Body of pancreas (tissue), 4 donors: ENCODE measurements around the gene N4BP2L1. TPM values are rescaled to one million over a fixed set of nuclear protein-coding genes. Genes with fewer than 3 reads are reported as not detected.

Source experiments
- ATAC-seq: fragments of 150-250 bp; one replicate; pipeline ENCODE4 v1.9.1; 2016
- DNase-seq, 4 donors: peaks; one replicate each; pipeline ENCODE4 v3.0.0-alpha.2; 2019
- H3K27ac ChIP-seq, 4 donors: fragments of 200-600 bp; sonication (generic); 1 replicate in 3 of 4; 2 replicates in 1 of 4; pipeline versions ENCODE4 v1.5.1 to v1.6.1; 2016 to 2019; ENCODE audit warnings: mild to moderate bottlenecking in 1 of 4, mixed read lengths in 1 of 4, moderate library complexity in 1 of 4
- H3K27me3 ChIP-seq, 2 donors: fragments of 200-600 bp; sonication (generic); one replicate each; pipeline ENCODE4 v1.6.0; 2016; ENCODE audit warnings: mild to moderate bottlenecking in 1 of 2
- H3K36me3 ChIP-seq, 2 donors: fragments of 200-600 bp; sonication (generic); replicated peaks in 1 of 2; 2 replicates each; pipeline ENCODE4 v1.5.1; 2016; ENCODE audit warnings: low read depth in 2 of 2; ENCODE audit not compliant: insufficient read depth in 1 of 2
- H3K4me1 ChIP-seq: fragments of 200-600 bp; sonication (generic); one replicate; pipeline ENCODE4 v1.6.0; 2016
- H3K4me3 ChIP-seq, 2 donors: fragments of 200-600 bp; sonication (generic); 1 replicate in 1 of 2; 2 replicates in 1 of 2; pipeline ENCODE4 v1.5.1; 2016 to 2019
- H3K9me3 ChIP-seq, 3 donors: fragments of 200-600 bp; sonication (generic); 1 replicate in 2 of 3; 2 replicates in 1 of 3; pipeline ENCODE4 v1.5.1; 2016
- CTCF ChIP-seq, 7 experiments: fragments of 450-650 bp in 4 of 7; fragments of 200-600 bp in 3 of 7; sonication (generic) in 3 of 7; IDR thresholded peaks; one replicate each; pipeline ENCODE4 v1.5.1; 2016 to 2019; ENCODE audit warnings: antibody characterized with exemption in 7 of 7
- POLR2A ChIP-seq, 3 donors: fragments of 450-650 bp; IDR thresholded peaks; one replicate each; pipeline ENCODE4 v1.6.1; 2016; ENCODE audit warnings: antibody characterized with exemption in 3 of 3, mild to moderate bottlenecking in 2 of 3
- WGBS, 2 donors: methylation state at CpG; one replicate each; pipeline ENCODE4 v1.1.5; 2017; 5-methylcytosine and 5-hydroxymethylcytosine counted together
- intact Hi-C: fragments of 100-400 bp; cut with DNase I; formaldehyde crosslinking; loops from one replicate; pipeline ENCODE4 v1.15.1; 2023
- total RNA-seq, 2 donors: library from RNA; depleted of rRNA; stranded (reverse); fragments of >200 nt; gene quantifications; one replicate each; pipeline ENCODE4 v1.1.0, GENCODE V29; 2016

The N4BP2L1 gene
- 10 to 100 TPM; 18.5 to 20.5 TPM for total RNA-seq

DNA sequence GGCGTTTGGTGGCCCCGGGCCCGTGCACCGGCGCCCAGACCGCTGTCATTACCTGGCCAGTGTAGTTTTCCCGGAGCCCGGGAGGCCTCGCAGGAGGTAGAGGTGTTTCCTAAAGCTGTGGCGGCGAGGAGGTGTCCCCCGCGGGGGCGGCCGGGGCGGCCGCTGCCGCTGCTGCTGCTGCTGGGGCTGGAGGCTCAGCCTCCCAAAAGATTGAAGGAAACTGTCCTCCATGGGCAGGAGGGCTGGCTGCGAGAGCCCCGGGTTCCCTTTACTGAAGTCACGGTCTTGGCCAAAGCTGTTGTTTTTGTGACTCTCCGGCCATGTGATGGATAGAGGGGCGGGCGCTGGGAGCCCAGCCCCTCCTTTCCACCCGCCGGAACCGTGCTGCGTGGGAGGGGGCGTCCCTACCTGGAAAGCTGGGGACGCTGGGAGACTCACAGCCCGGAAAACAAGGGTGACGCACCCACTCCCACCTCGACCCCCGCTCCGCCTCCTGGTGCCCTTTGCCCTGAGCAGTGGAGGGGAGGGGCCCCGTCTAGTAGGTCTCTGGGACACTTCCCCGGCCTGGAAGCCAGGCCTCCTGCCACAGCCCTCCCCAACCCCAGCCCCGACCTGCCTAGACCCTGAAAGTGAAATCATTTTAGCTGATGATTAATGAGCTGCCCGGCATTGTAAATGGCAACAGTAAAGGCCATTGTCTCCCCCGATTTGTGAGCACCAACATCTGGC is at the start of gene N4BP2L1:
Gene N4BP2L1, minus strand, starts transcription at position 279 of the 729 bp plus-strand sequence. Its CDS starts 48 bp downstream, at position 231.
- 0 to 6% methylated on average over 4 to 40 of the region's 40 CpGs for WGBS, 2 donors
- intact Hi-C loops, result no loop called here

DNA sequence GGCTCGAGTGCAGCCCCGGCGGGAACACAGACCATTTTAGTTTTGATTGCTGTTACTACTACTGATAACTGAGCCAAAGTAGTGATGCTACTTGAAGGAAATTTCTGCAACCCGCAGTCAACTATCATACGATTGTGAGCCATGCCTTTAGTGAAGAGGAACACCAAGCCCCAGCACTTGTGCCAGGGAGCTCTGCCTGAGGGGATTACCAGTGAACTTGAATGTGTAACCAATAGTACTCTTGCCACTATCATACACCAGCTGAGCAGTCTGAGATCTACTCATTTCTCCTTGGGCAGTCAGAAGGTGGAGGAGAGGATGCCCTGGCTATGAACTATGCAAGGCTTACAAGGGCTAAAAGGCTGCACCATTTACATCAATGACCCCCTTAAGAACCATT is 49.0 kb upstream of the N4BP2L1 start:
- H3K27ac ChIP-seq, result no peak overlapping the region
- H3K4me1 ChIP-seq, result no peaks in the 10 kb centered on the region
- no peaks in the 10 kb centered on the region for H3K9me3 ChIP-seq
- H3K4me3 ChIP-seq, result no peak overlapping the region
- intact Hi-C loops, result no loop called here
- ATAC-seq (no peak), DNase-seq (no peak)
- TF ChIP-seq CTCF (IDR thresholded peaks at IDR 0.05) (no peak), POLR2A (IDR thresholded peaks at IDR 0.05) (no peak)
- H3K36me3 ChIP-seq, result no peaks in the 10 kb centered on the region
- whole genome bisulfite sequencing, 2 donors, result 94 to 96% methylated on average over 5 of the region's 5 CpGs
- no peaks in the 10 kb centered on the region for H3K27me3 ChIP-seq

More for the DNA sequence above, at the start of gene N4BP2L1:
- Histone ChIP-seq H3K4me3 (peak within 1 kb of the TSS; percentile 74 to 75), H3K36me3 (no peaks in the 10 kb centered on the region), H3K27me3 (no peaks in the 10 kb centered on the region), H3K9me3 (no peaks in the 10 kb centered on the region), H3K4me1 (peaks cover 26% of the 10 kb centered on the region), H3K27ac (peak within 1 kb of the TSS; percentile 84 to 96 (median 90))
- ATAC-seq, result peak; percentile 86
- peak; percentile 81 to 91 (median 86) for DNase-seq
- TF ChIP-seq POLR2A (IDR thresholded peaks at IDR 0.05) (peak; percentile 83 to 95 (median 91)), CTCF (IDR thresholded peaks at IDR 0.05) (no peak)

GRCh38 chr13:32476021-32476731 is 48.2 kb upstream of the N4BP2L1 start:
- no peak for DNase-seq
- Histone ChIP-seq H3K27ac (no peak overlapping the region), H3K9me3 (no peaks in the 10 kb centered on the region), H3K27me3 (no peaks in the 10 kb centered on the region), H3K4me3 (no peak overlapping the region), H3K36me3 (no peaks in the 10 kb centered on the region), H3K4me1 (no peaks in the 10 kb centered on the region)
- intact Hi-C loops, result no loop called here
- 64 to 85% methylated on average over 2 of the region's 2 CpGs for WGBS, 2 donors
- ATAC-seq, result no peak
- TF ChIP-seq POLR2A (IDR thresholded peaks at IDR 0.05) (no peak), CTCF (IDR thresholded peaks at IDR 0.05) (no peak)

DNA sequence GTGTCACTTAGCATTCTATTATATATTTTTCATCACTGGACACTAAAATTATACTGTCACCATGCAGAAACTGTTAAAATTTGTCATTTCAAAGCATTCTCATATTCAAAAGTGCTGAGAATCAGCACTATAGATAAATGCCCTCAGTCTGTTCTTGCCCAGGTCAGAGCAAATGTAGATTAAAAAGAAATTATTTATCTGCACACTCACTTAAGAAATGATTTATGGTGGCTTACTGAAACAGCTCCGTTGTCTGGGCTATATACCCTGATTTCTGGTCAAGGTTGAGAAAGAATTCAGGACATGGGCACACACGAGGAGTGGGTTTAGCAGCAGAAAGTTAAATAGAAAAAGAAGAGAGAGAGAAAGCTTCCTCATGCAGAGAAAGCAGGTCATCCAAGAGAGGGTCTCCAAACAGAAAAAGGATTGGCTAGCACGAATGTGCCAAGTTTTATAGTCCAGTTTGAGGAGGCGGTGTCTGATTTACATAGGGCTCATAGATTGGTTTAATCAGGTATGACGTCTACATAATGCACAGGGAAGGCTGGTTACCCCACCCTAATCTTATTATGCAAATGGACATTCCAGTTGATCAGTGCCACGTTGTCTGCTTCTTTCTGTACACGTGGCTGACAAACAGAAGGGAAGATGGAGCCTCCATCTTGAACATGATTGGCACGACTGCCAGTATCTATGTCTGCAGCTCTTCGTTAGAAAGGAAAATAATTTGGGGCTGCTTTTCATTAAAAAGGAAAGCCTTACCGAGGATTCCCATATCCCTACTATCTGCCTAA is 47.3 kb upstream of the N4BP2L1 start:
- 70 to 75% methylated on average over 10 of the region's 10 CpGs for WGBS, 2 donors
- no peak overlapping the region for H3K4me3 ChIP-seq
- no peaks in the 10 kb centered on the region for H3K9me3 ChIP-seq
- intact Hi-C loops, result no loop called here
- DNase-seq (no peak), ATAC-seq (no peak)
- no peaks in the 10 kb centered on the region for H3K4me1 ChIP-seq
- H3K27me3 ChIP-seq, result no peaks in the 10 kb centered on the region
- TF ChIP-seq POLR2A (IDR thresholded peaks at IDR 0.05), result no peak
- TF ChIP-seq CTCF (IDR thresholded peaks at IDR 0.05), result no peak
- no peaks in the 10 kb centered on the region for H3K36me3 ChIP-seq
- H3K27ac ChIP-seq, result no peak overlapping the region
